GM18505 (cell line): Measurements from ENCODE around the gene ATP11A.
"Not testable (repeated sequence)": the region's sequence is repeated elsewhere in the genome, so short reads cannot be mapped to it uniquely, and the experiment has no call there.

Source experiments
- ATAC-seq: cut with Tn5 transposase; IDR thresholded peaks from one replicate; pipeline ENCODE4 v1.9.1; 2021; ENCODE audit not compliant: unreplicated experiment
- POLR2A ChIP-seq: IDR thresholded peaks from 4 replicates; pipeline ENCODE4 v1.6.1; 2011; ENCODE audit warnings: borderline replicate concordance; ENCODE audit not compliant: insufficient read depth, insufficient read length; ENCODE audit errors: extremely low read depth

ATP11A gene

DNA sequence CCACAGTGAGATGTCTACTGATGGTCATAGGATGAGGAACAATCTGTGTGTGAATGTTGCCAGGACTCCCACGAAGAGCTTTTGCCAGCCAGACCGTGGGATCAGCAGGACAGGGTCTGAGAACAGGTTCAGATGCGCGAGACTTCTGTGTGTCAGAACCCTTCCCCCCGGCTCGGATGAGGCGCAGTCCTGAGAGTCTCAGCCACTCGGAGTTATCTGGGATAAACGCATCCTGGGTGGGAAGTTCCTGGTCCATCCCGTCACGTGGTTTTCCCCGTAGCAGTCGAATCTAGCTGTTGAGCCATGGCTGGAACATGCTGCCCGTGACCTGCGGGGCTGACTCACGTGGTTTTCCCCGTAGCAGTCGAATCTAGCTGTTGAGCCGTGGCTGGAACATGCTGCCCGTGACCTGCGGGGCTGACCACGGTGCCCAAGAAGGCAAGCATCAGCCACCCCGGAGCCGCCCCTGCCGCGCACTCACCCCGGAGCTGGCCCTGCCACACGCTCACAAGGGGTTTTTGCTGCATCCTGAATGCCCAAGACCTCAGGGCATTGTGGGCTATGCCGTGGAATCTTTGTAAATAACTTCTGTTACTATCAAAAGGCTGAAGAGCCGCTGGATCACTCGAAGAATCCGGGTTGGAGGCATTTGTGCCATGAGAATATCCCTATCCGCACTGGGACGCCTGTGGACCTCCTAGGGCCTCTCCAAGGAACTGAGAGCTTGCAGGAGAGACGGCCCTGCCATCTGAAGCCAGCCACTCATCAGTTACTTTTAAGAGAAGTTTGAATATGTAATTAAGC lies 148.4 kb downstream of the ATP11A start:
- no peak for ATAC-seq
- TF ChIP-seq POLR2A, result no peak

DNA sequence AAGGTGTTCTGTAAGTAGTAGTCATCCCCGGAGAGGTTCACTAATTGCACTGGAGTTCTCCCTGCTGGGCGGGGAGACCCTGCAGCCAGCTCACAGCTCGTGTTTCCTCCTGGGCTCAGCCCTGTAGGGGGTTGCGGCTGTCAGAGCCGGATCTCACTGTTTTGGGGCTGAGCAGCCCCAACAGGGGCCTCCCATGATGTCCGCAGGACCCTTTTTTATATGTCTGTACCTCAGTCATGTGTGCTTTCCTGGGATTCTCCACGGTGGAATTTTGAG lies 148.9 kb downstream of the ATP11A start:
- TF ChIP-seq POLR2A, result no peak
- ATAC-seq, result no peak

DNA sequence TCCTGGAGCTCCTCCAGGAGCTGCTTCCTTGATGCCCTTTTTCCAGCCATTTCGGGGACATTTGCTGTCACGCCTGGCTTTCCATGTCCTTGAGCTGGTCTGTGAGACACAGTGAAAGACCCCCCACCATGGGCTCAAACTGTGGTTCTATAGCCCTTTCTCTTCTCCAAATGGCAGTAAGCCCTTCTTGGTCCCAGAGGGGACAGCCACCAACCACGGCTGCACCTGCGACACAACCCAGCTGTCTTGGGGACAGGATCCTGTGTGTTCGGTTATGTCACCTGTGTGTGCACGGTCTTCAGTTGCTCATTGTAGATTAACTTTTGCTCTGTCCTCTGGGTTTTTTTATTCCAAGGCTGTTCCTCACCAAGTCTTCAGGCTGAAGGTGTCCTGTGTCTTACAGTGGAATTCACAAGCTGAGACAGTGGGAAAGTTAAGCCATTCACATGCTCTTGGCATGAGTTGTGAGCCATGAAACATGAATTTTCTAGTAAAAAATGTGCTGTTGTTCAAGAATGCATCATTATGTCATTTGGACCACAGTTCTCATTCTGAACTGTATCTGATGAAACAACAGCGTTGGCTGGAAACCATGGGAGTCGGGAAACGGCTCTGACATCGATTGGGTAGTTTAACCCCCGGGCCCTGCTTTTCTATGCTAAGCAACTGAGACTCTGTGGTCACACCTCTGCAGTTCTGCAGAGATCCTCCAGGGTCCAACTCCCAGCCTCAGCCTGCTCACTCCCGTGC lies 149.7 kb downstream of the ATP11A start:
- no peak for TF ChIP-seq POLR2A
- no peak for ATAC-seq

DNA sequence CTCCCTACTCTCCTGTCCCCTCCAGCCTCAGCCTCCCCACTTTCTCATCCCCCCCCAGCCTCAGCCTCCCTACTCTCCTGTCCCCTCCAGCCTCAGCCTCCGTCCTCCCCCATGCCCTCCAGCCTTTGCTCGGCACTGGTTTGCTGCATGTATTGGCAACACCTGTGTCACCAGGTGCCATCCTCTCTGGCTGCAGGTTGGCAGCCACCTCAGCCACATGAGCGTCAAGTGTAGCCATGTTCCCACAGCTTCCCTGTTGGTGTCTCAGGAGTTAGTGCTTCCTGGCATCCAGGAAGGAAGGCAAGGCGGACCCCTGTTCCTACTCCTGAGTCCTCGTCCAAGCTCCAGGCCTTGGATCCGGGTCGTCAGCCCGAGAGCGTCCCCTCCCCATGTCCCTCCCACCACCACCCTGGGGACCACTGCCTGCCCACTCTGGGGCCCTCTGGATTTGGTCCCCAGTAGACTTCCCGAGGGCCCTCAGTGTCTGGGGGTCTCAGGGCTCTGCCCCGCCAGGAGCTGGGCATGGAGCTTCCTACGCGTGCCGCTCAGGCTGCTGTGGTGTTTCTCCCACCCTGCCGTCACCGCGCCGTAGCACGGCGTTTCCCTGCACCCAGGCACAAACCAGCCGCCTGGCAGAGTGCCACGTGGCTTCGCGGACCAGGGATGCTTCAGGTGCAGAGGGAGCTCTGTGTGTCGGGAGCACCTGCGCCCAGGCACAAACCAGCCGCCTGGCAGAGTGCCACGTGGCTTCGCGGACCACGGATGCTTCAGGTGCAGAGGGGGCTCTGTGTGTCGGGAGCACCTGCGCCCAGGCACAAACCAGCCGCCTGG lies 150.8 kb downstream of the ATP11A start:
- no peak for ATAC-seq
- no peak for TF ChIP-seq POLR2A

DNA sequence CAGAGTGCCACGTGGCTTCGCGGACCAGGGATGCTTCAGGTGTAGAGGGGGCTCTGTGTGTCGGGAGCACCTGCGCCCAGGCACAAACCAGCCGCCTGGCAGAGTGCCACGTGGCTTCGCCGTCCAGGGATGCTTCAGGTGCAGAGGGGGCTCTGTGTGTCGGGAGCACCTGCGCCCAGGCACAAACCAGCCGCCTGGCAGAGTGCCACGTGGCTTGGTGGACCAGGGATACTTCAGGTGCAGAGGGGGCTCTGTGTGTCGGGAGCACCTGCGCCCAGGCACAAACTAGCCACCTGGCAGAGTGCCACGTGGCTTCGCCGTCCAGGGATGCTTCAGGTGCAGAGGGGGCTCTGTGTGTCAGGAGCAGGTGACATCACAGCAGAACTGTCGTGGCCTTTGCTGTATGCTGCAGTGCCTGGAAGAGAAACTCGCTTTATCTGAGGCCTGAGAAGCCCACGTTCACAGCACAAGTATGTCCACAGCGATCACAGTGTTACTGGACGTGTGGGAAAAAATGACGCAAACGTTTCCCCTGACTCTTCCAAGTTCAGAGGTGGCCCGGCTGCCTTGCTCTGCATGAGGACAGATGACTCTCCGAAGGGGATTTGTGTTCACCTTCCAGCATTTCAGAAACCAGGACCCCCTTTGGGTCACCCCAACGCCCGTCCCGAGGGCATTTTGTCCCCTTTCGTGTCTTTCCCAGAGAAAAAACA lies 151.6 kb downstream of the ATP11A start:
- not testable (repeated sequence) for ATAC-seq

DNA sequence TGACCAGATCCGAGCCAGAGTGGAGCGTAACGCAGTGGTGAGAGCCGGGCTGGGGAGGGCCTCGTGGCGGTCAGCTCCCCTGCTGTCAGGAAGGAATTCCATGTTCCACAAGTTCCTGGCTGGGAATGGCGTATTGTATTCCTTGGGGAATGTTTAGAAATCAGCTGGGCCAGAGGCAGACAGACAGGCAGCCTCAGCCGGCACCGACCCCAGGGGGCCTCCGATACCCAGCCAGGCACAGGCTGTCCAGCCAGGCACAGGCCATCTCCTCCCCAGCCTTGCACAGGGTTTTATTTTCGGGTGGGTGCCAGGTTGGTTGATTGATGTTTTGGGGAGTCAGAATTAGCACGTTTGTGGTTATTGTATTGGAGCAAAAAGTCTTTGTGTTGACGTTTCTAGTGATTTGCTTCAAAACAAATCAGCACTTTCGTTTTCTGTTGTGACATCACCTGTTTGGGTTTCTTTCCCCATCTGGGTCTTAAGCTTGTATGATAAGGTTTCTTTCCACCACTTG lies 152.6 kb downstream of the ATP11A start:
- TF ChIP-seq POLR2A, result no peak
- no peak for ATAC-seq

DNA sequence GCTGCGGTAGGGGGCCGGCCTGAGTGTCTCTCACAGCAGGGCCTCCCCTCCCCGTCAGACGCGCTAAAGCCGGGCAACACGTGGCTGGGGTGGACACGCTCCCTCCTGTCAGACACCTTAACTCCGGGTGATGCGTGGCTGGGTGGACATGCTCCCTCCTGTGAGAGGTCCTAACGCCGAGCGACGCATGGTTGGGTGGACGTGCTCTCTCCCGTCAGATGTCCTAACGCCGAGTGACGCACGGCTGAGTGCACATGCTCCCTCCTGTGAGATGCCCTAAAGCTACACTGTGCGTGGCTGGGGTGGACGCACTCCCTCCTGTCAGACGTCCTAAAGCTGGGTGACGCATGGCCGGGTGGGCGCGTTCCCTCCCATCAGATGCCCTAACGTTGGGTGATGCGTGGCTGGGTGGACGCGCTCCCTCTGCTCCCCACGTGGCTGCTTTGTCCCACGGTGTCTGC lies 153.1 kb downstream of the ATP11A start:
- ATAC-seq, result no peak
- no peak for TF ChIP-seq POLR2A

DNA sequence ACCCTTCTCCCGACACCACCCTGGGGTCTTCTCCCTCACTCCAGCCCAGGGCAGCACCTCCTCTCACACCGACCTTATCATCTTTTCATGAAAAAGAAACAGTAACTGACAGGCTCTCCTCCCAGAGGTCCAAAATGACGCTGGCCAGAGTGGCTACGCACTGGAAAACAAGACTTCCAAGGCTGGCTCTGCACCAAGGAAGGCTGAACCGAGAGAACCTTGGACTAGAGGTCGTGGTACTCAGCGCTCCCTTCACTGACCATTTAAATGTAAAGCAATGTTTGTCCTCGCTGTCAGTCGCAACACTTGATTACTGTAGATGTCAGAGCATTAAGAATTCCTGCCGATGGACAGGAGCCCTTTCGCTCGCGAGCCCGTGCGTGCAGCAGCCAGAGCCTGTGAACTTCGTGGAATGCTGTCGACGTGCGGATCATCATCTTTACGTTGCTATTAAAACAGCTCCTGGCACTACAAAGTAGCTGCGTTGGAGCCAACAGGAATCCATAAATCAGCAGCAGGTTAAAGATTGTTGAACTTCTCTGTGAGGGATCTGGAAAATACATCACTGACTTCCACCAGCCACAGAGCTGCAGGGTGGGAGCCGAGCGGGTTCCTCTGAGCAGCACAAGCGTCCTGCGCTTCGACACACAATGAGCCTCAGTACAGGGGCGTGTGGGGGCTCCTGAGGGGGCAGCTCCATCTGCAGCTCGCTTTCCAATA lies 153.7 kb downstream of the ATP11A start:
- ATAC-seq, result no peak
- TF ChIP-seq POLR2A, result no peak

DNA sequence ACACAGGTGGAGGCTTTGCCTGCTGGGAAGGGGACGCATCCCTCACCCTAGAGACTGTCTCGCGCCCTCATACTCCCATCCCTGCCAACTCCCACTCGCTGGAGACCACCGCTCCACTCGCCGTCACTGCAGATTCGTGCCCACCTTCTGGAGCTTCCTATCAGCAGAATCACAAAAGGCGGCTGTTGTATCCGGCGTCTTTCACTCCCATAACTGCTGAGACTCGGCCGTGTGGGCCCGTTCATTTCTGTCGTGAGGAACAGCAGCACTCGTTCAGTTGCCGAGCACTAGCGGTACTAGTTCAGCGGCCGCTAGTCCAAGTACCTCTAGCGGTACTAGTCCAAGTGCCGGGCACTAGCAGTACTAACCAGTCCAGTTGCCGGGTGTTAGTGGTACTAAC lies 154.6 kb downstream of the ATP11A start:
- no peak for ATAC-seq
- TF ChIP-seq POLR2A, result no peak

DNA sequence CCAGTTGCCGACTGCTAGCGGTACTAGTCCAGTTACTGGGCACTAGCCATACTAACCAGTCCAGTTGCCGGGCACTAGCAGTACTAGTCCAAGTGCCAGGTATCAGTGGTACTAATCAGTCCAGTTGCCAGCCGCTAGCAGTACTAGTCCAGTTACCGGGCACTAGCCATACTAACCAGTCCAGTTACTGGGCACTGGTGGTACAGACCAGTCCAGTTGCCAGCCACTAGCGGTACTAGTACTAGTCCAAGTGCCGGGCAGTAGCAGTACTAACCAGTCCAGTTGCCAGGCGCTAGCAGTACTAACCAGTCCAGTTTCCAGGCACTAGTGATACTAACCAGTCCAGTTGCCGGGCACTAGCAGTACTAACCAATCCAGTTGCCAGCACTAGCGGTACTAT lies 155.0 kb downstream of the ATP11A start:
- no peak for ATAC-seq
- no peak for TF ChIP-seq POLR2A

DNA sequence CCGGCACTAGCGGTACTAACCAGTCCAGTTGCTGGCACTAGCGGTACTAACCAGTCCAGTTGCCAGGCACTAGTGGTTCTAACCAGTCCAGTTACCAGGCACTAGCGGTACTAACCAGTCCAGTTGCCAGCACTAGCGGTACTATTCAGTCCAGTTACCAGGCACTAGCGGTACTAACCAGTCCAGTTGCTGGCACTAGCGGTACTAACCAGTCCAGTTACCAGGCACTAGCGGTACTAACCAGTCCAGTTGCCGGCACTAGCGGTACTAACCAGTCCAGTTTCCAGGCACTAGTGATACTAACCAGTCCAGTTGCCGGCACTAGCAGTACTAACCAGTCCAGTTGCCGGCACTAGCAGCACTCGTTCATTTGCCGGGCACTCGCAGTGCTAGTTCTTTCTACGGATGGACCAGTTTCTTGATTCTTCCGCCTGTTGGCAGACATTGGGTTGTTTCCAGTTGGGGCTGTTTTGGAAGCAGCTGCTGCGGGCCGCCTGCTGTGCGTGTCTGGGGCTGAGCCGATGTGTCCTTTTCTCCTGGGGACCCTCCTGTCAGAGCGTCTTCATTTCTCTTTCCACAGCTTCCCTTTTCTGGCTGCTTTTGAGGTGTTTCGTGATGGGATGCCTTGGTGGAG lies 155.8 kb downstream of the ATP11A start:
- no peak for TF ChIP-seq POLR2A
- no peak for ATAC-seq

DNA sequence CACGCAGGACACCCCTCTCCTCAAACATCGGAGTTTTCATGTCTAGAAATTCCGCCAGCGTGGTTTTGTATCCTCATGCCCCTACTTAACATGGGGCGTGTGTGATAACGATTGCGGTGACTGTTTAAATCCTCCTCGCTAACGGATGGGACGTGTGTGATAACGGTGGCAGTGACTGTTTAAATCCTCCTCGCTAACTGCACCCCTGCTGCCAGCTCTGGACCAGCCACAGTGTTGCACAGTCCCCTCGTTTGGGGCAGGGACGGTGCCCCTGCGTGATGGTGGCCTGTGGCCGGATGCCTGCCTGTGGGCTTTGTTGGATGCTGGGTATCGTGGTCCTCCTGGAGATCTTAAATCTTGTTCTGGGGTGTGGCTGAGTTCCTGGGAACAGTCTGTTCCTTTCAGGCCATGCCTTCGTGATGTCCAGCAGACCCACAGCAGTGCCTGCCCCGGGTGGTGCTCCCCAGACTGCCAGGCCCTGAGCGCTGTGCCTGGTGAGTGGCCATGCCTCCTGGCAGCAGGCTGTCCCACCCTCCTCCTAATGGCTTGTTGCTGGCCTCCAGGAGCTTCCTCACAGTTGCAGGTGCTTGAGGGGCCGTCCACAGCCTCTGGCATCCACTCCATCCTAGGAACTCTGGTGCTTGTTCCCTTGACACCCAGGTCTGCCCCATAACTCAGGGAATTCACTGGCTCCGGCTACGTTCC lies 156.7 kb downstream of the ATP11A start:
- ATAC-seq, result no peak
- TF ChIP-seq POLR2A, result no peak

DNA sequence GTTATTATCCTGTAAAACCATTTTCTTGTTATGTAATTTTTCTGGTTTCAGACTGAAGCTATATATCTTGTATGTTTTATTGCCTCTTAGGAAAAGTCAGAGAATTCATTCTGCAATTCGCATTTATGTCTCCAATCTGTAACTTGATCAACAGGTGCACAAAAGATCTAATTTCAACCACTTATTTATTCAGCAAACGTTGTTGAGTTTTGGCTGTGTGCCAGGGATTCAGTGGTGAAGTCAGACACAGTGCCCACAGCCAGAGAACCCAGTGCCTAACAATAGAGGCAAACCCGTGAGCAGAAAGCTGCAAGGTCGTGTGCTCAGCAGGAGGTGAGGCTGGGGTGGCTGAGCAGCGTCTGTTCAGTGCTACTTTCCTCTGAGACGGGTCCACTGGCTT lies 159.7 kb downstream of the ATP11A start:
- no peak for ATAC-seq
- TF ChIP-seq POLR2A, result no peak
